ENCODE results near the gene TBCEL.

TBCEL gene

DNA sequence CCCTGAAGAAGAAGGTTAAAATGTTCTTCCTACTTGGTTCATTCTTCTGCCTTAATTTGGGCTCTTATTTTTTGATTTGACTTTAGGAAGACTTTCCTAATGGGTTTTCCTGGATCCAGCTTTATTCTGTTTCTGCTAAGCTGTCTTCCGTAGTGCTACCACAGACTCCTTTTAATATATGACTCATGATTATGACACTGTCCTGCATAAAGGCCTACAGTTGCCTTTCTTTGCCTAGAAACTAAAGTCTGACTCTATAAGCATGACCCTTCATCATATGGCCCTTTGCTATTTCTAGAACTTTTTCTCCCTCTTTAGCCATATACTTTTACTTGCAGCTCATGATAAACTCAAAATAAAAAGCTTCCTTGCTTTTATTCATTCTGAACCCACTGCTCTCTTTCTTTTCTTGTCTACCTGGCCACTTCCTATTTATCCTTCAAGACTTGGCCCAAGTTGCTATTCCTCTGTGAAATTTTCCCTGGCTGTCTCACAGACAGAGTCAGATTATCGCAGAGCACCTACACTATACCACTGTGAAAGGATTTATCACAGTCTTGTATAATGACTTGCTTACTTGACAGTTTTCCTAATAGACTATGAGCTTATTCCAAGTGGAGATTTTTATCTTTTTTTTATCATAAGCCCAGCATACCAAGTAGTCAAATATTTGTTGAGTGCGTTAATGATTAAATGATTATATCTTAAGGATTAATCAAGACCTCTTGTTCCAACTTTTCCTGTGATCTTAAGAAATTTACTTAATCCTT, 24.7 kb downstream of the TBCEL start:
- TF ChIP-seq, protein P1, sequence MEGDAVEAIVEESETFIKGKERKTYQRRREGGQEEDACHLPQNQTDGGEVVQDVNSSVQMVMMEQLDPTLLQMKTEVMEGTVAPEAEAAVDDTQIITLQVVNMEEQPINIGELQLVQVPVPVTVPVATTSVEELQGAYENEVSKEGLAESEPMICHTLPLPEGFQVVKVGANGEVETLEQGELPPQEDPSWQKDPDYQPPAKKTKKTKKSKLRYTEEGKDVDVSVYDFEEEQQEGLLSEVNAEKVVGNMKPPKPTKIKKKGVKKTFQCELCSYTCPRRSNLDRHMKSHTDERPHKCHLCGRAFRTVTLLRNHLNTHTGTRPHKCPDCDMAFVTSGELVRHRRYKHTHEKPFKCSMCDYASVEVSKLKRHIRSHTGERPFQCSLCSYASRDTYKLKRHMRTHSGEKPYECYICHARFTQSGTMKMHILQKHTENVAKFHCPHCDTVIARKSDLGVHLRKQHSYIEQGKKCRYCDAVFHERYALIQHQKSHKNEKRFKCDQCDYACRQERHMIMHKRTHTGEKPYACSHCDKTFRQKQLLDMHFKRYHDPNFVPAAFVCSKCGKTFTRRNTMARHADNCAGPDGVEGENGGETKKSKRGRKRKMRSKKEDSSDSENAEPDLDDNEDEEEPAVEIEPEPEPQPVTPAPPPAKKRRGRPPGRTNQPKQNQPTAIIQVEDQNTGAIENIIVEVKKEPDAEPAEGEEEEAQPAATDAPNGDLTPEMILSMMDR (IDR thresholded peaks at IDR 0.05; ENCODE audit: low read depth, low read length): no peak
- H3K4me3 ChIP-seq (ENCODE audit: low read depth, low read length): no peak overlapping the region

DNA sequence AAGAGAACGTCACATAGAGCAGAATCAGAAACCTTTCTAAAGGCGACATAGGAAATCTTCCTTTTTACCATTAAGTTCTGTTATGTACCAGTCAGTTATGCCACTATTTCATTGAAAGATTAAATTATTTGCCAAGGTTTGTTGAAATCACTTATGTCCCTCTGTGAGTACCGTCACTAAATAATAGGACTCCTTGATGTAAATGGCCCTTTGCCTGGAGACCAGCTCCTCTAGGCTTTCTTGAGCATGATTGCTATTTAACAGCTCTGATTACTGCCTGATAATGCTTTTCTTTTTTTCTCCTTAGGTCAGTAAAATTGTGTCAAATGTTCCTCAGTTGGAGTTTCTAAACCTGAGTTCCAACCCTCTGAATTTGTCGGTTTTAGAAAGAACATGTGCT, 29.3 kb downstream of the TBCEL start:
- H3K4me3 ChIP-seq (ENCODE audit: low read depth, low read length): no peak overlapping the region
- TF ChIP-seq, protein P1 (IDR thresholded peaks at IDR 0.05; ENCODE audit: low read depth, low read length): no peak

DNA sequence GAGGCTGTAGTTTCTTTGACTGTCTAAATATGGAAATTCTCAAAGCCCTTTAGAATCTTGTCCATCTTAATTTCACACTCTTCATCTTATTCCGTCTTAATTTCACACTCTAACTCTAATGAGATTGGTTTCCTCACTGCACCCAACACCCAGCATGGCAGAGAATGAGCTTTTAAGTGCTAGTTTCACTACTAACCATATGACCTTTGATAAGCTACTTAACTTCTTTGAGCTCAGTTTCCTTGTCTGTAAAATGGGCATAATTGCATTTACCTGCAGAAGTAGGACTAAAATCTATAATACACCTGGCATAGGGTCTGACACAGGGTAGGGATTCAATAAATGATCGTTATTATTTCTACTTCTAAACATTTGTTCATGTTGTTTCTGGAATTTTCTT, 30.4 kb downstream of the TBCEL start:
- TF ChIP-seq, protein P1 (IDR thresholded peaks at IDR 0.05; ENCODE audit: low read depth, low read length): no peak
- H3K4me3 ChIP-seq (ENCODE audit: low read depth, low read length): no peak overlapping the region

DNA sequence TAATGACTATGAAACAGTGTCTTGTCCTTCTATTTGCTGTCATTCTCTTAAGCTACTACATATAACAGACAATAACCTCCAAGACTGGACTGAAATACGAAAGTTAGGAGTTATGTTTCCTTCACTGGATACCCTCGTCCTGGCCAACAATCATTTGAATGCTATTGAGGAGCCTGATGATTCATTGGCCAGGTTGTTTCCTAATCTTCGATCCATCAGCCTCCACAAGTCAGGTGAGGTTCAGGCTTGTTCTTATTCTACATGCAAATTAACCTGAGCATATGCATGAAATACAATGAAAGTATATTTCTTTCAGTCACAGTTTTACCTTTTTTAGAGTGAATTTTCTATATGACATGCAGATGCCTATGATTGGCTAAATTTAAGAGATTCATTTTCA, 31.2 kb downstream of the TBCEL start:
- TF ChIP-seq, protein P1 (IDR thresholded peaks at IDR 0.05; ENCODE audit: low read depth, low read length): no peak
- H3K4me3 ChIP-seq (ENCODE audit: low read depth, low read length): no peak overlapping the region

DNA sequence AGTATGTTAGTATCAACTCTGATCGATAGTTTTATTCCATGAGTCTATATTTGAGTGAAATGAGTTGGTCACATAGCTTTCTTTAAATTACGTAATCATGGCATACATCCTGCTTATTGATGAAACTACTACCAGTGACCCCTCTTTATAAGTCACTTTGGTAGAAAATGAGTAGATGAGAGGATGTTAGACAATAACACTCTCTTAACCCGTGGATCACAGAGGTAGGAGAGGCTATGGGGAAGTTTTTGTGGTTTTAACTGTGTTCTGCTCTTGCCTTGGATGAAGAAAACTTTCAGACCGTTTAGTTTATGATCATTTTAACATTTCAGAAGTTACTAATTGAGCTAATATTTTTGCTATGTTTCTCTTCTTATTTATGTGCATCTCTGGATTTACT, 34.0 kb downstream of the TBCEL start:
- TF ChIP-seq, protein P1 (IDR thresholded peaks at IDR 0.05; ENCODE audit: low read depth, low read length): no peak
- no peak overlapping the region for H3K4me3 ChIP-seq (ENCODE audit: low read depth, low read length)

DNA sequence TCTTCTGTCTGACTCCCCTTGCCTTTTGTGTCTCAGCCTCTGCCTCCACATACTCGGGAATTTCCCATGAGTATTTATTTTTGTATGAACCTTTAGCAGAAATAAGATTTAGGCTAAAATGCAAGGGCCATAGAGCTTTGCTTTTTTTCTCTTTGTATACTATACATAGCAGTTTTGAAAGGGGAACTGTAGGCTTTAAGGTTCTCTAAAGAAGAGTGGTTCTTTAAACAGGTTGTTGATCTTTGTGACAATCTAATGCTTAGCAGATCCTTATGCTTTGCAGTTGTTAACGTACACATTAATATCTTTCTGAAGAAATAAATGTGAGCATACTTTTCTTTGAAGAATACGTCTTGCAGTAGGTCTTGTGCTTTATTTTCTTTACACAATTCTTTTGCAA, 35.0 kb downstream of the TBCEL start:
- no peak overlapping the region for H3K4me3 ChIP-seq (ENCODE audit: low read depth, low read length)
- TF ChIP-seq, protein P1 (IDR thresholded peaks at IDR 0.05; ENCODE audit: low read depth, low read length): no peak

DNA sequence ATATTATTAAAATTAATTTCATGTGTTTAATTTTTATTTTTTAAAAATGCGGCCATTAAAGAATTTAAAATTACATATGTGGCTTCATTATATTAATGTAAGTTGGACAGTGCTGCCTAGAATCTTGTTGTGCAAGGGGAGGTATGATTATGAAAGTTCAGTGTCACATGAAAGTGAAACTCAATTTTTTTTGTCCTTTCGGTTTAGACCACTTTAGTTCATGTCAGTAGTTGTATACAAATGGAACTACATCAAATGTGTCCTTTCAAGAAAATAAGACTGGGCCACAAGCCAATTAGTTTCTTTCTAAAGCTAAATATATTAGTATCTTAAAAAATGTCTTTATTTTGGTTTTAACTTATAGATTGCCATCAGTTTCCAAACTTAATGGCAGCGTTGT, 35.7 kb downstream of the TBCEL start:
- TF ChIP-seq, protein P1 (IDR thresholded peaks at IDR 0.05; ENCODE audit: low read depth, low read length): no peak
- H3K4me3 ChIP-seq (ENCODE audit: low read depth, low read length): no peak overlapping the region
